ENCODE data around the gene BACH2. TPM values are rescaled to one million over a fixed set of nuclear protein-coding genes. Genes with fewer than 3 reads are reported as not detected.

BACH2 gene
- total RNA-seq, 1 donor: 0.27 TPM

DNA sequence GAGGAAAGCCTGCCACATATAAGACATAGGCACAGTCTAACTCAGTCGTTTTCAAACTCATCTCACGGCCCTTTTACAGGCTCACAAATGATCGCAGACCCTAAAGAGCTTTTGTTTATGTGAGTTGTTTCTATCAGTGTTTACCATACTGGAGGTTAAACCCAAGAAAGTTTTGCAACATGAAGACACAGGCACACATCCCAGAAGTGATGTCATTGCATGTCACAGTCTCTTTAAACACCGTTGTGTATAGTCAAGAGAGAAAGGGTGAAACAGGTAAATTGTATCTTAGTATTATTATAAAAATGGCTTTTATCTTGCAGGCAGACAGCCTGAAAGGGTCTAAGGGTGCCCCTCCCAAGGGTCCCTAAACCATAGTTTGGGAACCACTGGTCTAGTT is 96.7 kb downstream of the BACH2 start:
- TF ChIP-seq, protein P1, sequence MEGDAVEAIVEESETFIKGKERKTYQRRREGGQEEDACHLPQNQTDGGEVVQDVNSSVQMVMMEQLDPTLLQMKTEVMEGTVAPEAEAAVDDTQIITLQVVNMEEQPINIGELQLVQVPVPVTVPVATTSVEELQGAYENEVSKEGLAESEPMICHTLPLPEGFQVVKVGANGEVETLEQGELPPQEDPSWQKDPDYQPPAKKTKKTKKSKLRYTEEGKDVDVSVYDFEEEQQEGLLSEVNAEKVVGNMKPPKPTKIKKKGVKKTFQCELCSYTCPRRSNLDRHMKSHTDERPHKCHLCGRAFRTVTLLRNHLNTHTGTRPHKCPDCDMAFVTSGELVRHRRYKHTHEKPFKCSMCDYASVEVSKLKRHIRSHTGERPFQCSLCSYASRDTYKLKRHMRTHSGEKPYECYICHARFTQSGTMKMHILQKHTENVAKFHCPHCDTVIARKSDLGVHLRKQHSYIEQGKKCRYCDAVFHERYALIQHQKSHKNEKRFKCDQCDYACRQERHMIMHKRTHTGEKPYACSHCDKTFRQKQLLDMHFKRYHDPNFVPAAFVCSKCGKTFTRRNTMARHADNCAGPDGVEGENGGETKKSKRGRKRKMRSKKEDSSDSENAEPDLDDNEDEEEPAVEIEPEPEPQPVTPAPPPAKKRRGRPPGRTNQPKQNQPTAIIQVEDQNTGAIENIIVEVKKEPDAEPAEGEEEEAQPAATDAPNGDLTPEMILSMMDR (IDR thresholded peaks at IDR 0.05; ENCODE audit: insufficient read depth, low read length): no peak
- DNase-seq (ENCODE audit: low read depth): no peak
- no peak overlapping the region for H3K4me3 ChIP-seq (ENCODE audit: low read depth, low read length)

- DNase-seq (ENCODE audit: low read depth): no peak
- TF ChIP-seq, protein P1 (IDR thresholded peaks at IDR 0.05; ENCODE audit: insufficient read depth, low read length): no peak
- no peak overlapping the region for H3K4me3 ChIP-seq (ENCODE audit: low read depth, low read length)
Observed at GRCh38 chr6:90198758-90199425, 97.8 kb downstream of the BACH2 start.

- DNase-seq (ENCODE audit: low read depth): peak; percentile 80
- TF ChIP-seq, protein P1 (IDR thresholded peaks at IDR 0.05; ENCODE audit: insufficient read depth, low read length): no peak
- no peak overlapping the region for H3K4me3 ChIP-seq (ENCODE audit: low read depth, low read length)
Observed at GRCh38 chr6:90197854-90198496, 98.7 kb downstream of the BACH2 start.

- H3K4me3 ChIP-seq (ENCODE audit: low read depth, low read length): no peak overlapping the region
- no peak for DNase-seq (ENCODE audit: low read depth)
- TF ChIP-seq, protein P1 (IDR thresholded peaks at IDR 0.05; ENCODE audit: insufficient read depth, low read length): no peak
Observed at GRCh38 chr6:90195094-90195829, 101.4 kb downstream of the BACH2 start.

GRCh38 chr6:90194371-90194841 is 102.2 kb downstream of the BACH2 start:
- DNase-seq (ENCODE audit: low read depth): peak; percentile 84
- TF ChIP-seq, protein P1 (IDR thresholded peaks at IDR 0.05; ENCODE audit: insufficient read depth, low read length): no peak
- H3K4me3 ChIP-seq (ENCODE audit: low read depth, low read length): no peak overlapping the region

- no peak overlapping the region for H3K4me3 ChIP-seq (ENCODE audit: low read depth, low read length)
- no peak for DNase-seq (ENCODE audit: low read depth)
- TF ChIP-seq, protein P1 (IDR thresholded peaks at IDR 0.05; ENCODE audit: insufficient read depth, low read length): no peak
Observed at GRCh38 chr6:90193359-90193758, 103.3 kb downstream of the BACH2 start.
